HG02763 (cell line): ENCODE measurements around the gene TGFBR3L.
"Not testable (repeated sequence)": the region's sequence is repeated elsewhere in the genome, so short reads cannot be mapped to it uniquely, and the experiment has no call there.

ENCODE experiments used
- ATAC-seq: cut with Tn5 transposase; IDR thresholded peaks from one replicate; pipeline ENCODE4 v1.9.1; 2021; ENCODE audit warnings: mild to moderate bottlenecking, moderate library complexity; ENCODE audit not compliant: unreplicated experiment

TGFBR3L gene

GRCh38 chr19:7926727-7927604, 12.3 kb downstream of the TGFBR3L start:
- no peak for ATAC-seq

- no peak for ATAC-seq
These were observed 13.1 kb downstream of the TGFBR3L start for GRCh38 chr19:7927605-7928333.

GRCh38 chr19:7928334-7928706, 13.7 kb downstream of the TGFBR3L start:
- ATAC-seq, result no peak

GRCh38 chr19:7928741-7929701, 14.4 kb downstream of the TGFBR3L start:
- ATAC-seq, result no peak

GRCh38 chr19:7930030-7930429, 15.4 kb downstream of the TGFBR3L start:
- ATAC-seq, result not testable (repeated sequence)

- no peak for ATAC-seq
These were observed 16.1 kb downstream of the TGFBR3L start for GRCh38 chr19:7930765-7931164.

GRCh38 chr19:7931221-7932061, 16.8 kb downstream of the TGFBR3L start:
- no peak for ATAC-seq

GRCh38 chr19:7932276-7932929, 17.8 kb downstream of the TGFBR3L start:
- ATAC-seq, result no peak

- no peak for ATAC-seq
These were observed 18.3 kb downstream of the TGFBR3L start for GRCh38 chr19:7932930-7933300.

- no peak for ATAC-seq
These were observed 18.8 kb downstream of the TGFBR3L start for GRCh38 chr19:7933411-7933810.

GRCh38 chr19:7933828-7934725, 19.4 kb downstream of the TGFBR3L start:
- ATAC-seq, result no peak

GRCh38 chr19:7934766-7935165, 20.1 kb downstream of the TGFBR3L start:
- ATAC-seq, result no peak

- no peak for ATAC-seq
These were observed 26.2 kb downstream of the TGFBR3L start for GRCh38 chr19:7940841-7941240.

GRCh38 chr19:7941895-7942596, 27.4 kb downstream of the TGFBR3L start:
- ATAC-seq, result no peak

GRCh38 chr19:7942981-7943443, 28.4 kb downstream of the TGFBR3L start:
- ATAC-seq, result no peak

- peak; percentile 97 for ATAC-seq
These were observed 29.0 kb downstream of the TGFBR3L start, which contains the start of gene TIMM44 for GRCh38 chr19:7943444-7944176. Gene TIMM44 (minus strand): TSS chr19:7943666. CDS start chr19:7943651, 15 bp downstream.

GRCh38 chr19:7944177-7944761, 29.6 kb downstream of the TGFBR3L start:
- peak; percentile 13 for ATAC-seq
